Vagina (tissue), 2 donors: Measurements from ENCODE around the gene TEX13B.

Source experiments
- POLR2A ChIP-seq, 2 donors: fragments of 450-650 bp; IDR thresholded peaks; one replicate each; pipeline ENCODE4 v1.6.1; 2017; ENCODE audit warnings: antibody characterized with exemption in 2 of 2, mild to moderate bottlenecking in 2 of 2, moderate library complexity in 2 of 2
- TF ChIP-seq, protein P1 (sequence below), 3 experiments: fragments of 450-650 bp in 2 of 3; fragments of 200-600 bp in 1 of 3; sonication (generic) in 1 of 3; IDR thresholded peaks; one replicate each; pipeline ENCODE4 v1.5.1; 2017 to 2019; ENCODE audit warnings: antibody characterized with exemption in 3 of 3, mild to moderate bottlenecking in 2 of 3, moderate library complexity in 2 of 3

DNA sequence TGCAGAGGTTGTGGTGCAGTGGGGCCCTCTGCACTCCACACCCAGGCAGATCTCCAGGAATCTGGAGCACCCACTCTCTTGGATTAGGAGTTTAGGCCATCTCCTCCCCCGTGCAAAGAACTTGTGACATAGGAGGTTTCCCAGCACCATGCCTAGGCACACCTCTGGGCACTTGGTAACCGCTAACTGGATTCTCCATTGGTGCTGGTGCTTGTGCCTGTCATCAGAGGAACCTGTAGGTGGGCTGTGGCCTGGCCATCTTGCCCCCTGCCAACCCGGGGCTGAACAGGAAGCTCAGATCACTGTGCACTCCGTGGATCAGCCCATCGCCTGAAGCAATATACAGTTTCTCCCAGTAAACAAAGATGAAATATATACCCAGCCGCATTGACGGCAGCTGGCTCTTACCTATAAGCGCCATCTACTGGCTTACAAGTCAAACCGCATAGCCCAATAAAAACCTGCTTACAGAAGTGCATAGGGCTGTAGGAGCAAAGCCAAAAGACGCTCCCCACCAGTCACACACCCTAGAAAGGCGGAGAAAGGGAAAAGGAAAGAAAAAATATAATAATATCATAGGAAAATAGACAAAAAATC, 19.1 kb upstream of the TEX13B start:
- TF ChIP-seq, protein P1, sequence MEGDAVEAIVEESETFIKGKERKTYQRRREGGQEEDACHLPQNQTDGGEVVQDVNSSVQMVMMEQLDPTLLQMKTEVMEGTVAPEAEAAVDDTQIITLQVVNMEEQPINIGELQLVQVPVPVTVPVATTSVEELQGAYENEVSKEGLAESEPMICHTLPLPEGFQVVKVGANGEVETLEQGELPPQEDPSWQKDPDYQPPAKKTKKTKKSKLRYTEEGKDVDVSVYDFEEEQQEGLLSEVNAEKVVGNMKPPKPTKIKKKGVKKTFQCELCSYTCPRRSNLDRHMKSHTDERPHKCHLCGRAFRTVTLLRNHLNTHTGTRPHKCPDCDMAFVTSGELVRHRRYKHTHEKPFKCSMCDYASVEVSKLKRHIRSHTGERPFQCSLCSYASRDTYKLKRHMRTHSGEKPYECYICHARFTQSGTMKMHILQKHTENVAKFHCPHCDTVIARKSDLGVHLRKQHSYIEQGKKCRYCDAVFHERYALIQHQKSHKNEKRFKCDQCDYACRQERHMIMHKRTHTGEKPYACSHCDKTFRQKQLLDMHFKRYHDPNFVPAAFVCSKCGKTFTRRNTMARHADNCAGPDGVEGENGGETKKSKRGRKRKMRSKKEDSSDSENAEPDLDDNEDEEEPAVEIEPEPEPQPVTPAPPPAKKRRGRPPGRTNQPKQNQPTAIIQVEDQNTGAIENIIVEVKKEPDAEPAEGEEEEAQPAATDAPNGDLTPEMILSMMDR (IDR thresholded peaks at IDR 0.05) = no peak
- no peak for TF ChIP-seq POLR2A (IDR thresholded peaks at IDR 0.05)
